SJCRH30 (cell line): Measurements from ENCODE around the gene FIZ1. TPM values are rescaled to one million over a fixed set of nuclear protein-coding genes. Genes with fewer than 3 reads are reported as not detected.

Source experiments
- DNase-seq, 2 experiments: peaks; one replicate each; pipeline ENCODE4 v3.0.0-alpha.2; 2015 to 2020
- H3K27ac ChIP-seq: fragments of 250-450 bp; sonication (Bioruptor Pico); 2 replicates; pipeline ENCODE4 v1.5.1; 2020; ENCODE audit warnings: mild to moderate bottlenecking, moderate library complexity
- H3K27me3 ChIP-seq: fragments of 250-450 bp; sonication (Bioruptor Pico); 2 replicates; pipeline ENCODE4 v1.5.1; 2020; ENCODE audit warnings: mild to moderate bottlenecking, moderate library complexity
- H3K36me3 ChIP-seq: fragments of 250-450 bp; sonication (Bioruptor Pico); 2 replicates; pipeline ENCODE4 v1.5.1; 2020; ENCODE audit warnings: mild to moderate bottlenecking, moderate library complexity
- H3K4me1 ChIP-seq: fragments of 250-450 bp; sonication (Bioruptor Pico); 2 replicates; pipeline ENCODE4 v1.5.1; 2020; ENCODE audit warnings: mild to moderate bottlenecking, moderate library complexity
- H3K4me3 ChIP-seq: fragments of 250-450 bp; sonication (Bioruptor Pico); 2 replicates; pipeline ENCODE4 v1.5.1; 2020; ENCODE audit warnings: mild to moderate bottlenecking, moderate library complexity
- H3K9me3 ChIP-seq: fragments of 250-450 bp; sonication (Bioruptor Pico); replicated peaks from 2 replicates; pipeline ENCODE4 v1.5.1; 2020; ENCODE audit warnings: mild to moderate bottlenecking, moderate library complexity
- total RNA-seq: library from RNA; depleted of rRNA; stranded (reverse); fragments of >200 nt; shearing (Covaris generic); gene quantifications from 2 replicates; pipeline ENCODE4 v1.2.3, GENCODE V29; 2014; rRNA removed

The FIZ1 gene
- total RNA-seq, 1 experiment from 2014 or later: 7.9 TPM

DNA sequence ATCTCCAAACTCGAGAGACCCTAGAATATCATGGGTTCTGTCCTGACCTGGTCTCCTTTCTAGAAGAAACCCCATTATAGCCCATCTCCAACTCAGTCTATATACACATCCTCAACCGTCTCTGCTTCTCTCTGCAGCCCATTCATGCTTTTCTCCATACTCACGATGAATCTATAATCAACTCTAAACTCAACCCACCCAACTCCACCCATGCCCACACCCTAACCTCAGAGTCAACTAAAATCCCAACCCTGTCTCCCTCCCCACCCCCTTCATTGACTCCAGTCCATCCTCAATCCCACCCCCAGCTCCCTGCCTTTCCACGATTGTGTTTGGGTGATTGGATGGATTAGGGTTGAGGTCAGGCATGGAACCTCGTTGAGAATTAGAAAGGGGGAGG is 55.8 kb downstream of the FIZ1 start:
- Histone ChIP-seq H3K27ac (no peak overlapping the region), H3K27me3 (no peaks in the 10 kb centered on the region), H3K4me1 (peaks cover 42% of the 10 kb centered on the region), H3K9me3 (no peaks in the 10 kb centered on the region), H3K4me3 (no peak overlapping the region), H3K36me3 (no peaks in the 10 kb centered on the region)
- DNase-seq: no peak

DNA sequence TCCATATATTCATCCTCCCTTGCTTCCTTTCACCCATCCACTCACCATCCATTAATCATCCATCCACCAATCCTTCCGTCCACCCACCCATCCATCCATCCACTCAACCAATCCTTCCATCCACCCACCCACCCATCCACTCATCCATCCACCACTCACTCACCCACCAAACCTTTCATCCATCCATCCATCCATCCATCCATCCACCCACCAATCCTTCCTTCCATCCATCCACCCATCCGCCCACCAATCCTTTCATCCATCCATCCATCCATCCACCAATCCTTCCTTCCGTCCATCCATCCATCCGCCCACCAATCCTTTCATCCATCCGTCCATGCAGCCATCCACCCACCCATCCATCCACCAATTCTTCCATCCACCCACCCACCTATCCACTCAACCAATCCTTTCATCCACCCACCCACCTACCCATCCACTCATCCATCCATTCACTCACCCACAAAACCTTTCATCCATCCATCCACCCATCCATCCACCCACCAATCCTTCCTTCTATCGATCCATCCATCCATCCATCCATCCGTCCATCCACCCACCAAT is 56.9 kb downstream of the FIZ1 start:
- H3K9me3 ChIP-seq: no peaks in the 10 kb centered on the region
- H3K4me1 ChIP-seq: peaks cover 40% of the 10 kb centered on the region
- H3K27me3 ChIP-seq: no peaks in the 10 kb centered on the region
- no peak for DNase-seq
- H3K4me3 ChIP-seq: no peak overlapping the region
- no peak overlapping the region for H3K27ac ChIP-seq
- no peaks in the 10 kb centered on the region for H3K36me3 ChIP-seq

Other genes with a start within 250 kb of the FIZ1 start
- 0.45 TPM in 1 of 2 replicates, not detected in the other for gene COX6B2, start 244.8 kb downstream of the FIZ1 start, total RNA-seq
- not detected in 2 replicates for gene GARIN5B, start 236.3 kb downstream of the FIZ1 start, total RNA-seq
- gene IL11, start 229.1 kb downstream of the FIZ1 start, total RNA-seq: 16.7 and 17.8 TPM in 2 replicates
- gene TMEM190, start 222.7 kb downstream of the FIZ1 start, total RNA-seq: not detected in 2 replicates
- 0.14 and 0.25 TPM in 2 replicates for gene TMEM238, start 215.2 kb downstream of the FIZ1 start, total RNA-seq
- gene RPL28, start 213.6 kb downstream of the FIZ1 start, total RNA-seq: 612 and 617 TPM in 2 replicates
- 509 and 566 TPM in 2 replicates for gene UBE2S, start 191.7 kb downstream of the FIZ1 start, total RNA-seq
- gene SHISA7, start 156.2 kb downstream of the FIZ1 start, total RNA-seq: not detected in 2 replicates
- gene ISOC2, start 137.9 kb downstream of the FIZ1 start, total RNA-seq: 63.2 and 70.8 TPM in 2 replicates
- gene C19orf85, start 134.8 kb downstream of the FIZ1 start, total RNA-seq: not detected in 2 replicates
- gene ZNF628, start 122.9 kb downstream of the FIZ1 start, total RNA-seq: 2.9 and 3.6 TPM in 2 replicates
- gene NAT14, start 114.3 kb downstream of the FIZ1 start, total RNA-seq: 22.1 and 25.9 TPM in 2 replicates
- 3.1 and 3.8 TPM in 2 replicates for gene SSC5D, start 111.1 kb downstream of the FIZ1 start, total RNA-seq
- 6.8 and 6.9 TPM in 2 replicates for gene SBK2, start 62.4 kb downstream of the FIZ1 start, total RNA-seq
- 0.30 and 0.87 TPM in 2 replicates for gene SBK3, start 54.0 kb downstream of the FIZ1 start, total RNA-seq
- gene ZNF579, start 18.7 kb downstream of the FIZ1 start, total RNA-seq: 5.4 and 7.5 TPM in 2 replicates
- 2.7 and 3.2 TPM in 2 replicates for gene ZNF524, start 771 bp upstream of the FIZ1 start, total RNA-seq
- gene ZNF865, start 6.1 kb upstream of the FIZ1 start, total RNA-seq: 1.7 and 2.0 TPM in 2 replicates
- gene ZNF784, start 25.0 kb upstream of the FIZ1 start, total RNA-seq: 2.7 and 3.1 TPM in 2 replicates
- 7.9 and 8.0 TPM in 2 replicates for gene ZNF580, start 41.5 kb upstream of the FIZ1 start, total RNA-seq
- gene ZNF581, start 44.1 kb upstream of the FIZ1 start, total RNA-seq: 17.9 and 18.7 TPM in 2 replicates
- 9.7 and 10.8 TPM in 2 replicates for gene CCDC106, start 48.7 kb upstream of the FIZ1 start, total RNA-seq
- 131 and 136 TPM in 2 replicates for gene U2AF2, start 55.5 kb upstream of the FIZ1 start, total RNA-seq
- 45.6 and 59.8 TPM in 2 replicates for gene EPN1, start 75.7 kb upstream of the FIZ1 start, total RNA-seq
- gene NLRP9, start 138.9 kb upstream of the FIZ1 start, total RNA-seq: 0.02 TPM in 1 of 2 replicates, not detected in the other
- 1.1 TPM in 2 replicates for gene RFPL4A, start 159.6 kb upstream of the FIZ1 start, total RNA-seq
- gene RFPL4AL1, start 169.6 kb upstream of the FIZ1 start, total RNA-seq: 0.61 and 1.1 TPM in 2 replicates
- gene NLRP11, start 232.5 kb upstream of the FIZ1 start, total RNA-seq: 4.6 and 4.9 TPM in 2 replicates
- gene NLRP4, start 237.0 kb upstream of the FIZ1 start, total RNA-seq: not detected in 2 replicates